Activated CD4-positive, CD25-positive, alpha-beta regulatory T cell treated with anti-CD3 and anti-CD28 coated beads, Interleukin-2, amount 50 U/mL, for 72 hours (primary cell): ENCODE measurements around the gene CYP2D6.

Experiments used
- DNase-seq: peaks from one replicate; pipeline ENCODE4 v3.0.0; 2021

Gene CYP2D6

GRCh38 chr22:42079319-42080251, 51.0 kb downstream of the CYP2D6 start, which contains the start of gene SMDT1:
Gene SMDT1, plus strand, starts transcription at chr22:42079700. Its CDS starts 69 bp downstream, at chr22:42079769.
- peak; percentile 98 for DNase-seq

- DNase-seq: no peak
These were observed 51.9 kb downstream of the CYP2D6 start for GRCh38 chr22:42078469-42079318.

GRCh38 chr22:42077486-42078125, 53.0 kb downstream of the CYP2D6 start:
- DNase-seq: no peak

GRCh38 chr22:42076764-42077485, 53.7 kb downstream of the CYP2D6 start:
- DNase-seq: no peak
